ENCODE results near the gene FOLH1. TPM values are rescaled to one million over a fixed set of nuclear protein-coding genes. Genes with fewer than 3 reads are reported as not detected.
"Not testable (repeated sequence)": the region's sequence is repeated elsewhere in the genome, so short reads cannot be mapped to it uniquely, and the experiment has no call there.

Gene FOLH1
- total RNA-seq, 1 donor from 2014 or later = 2.8 TPM

GRCh38 chr11:49225255-49225785, 16.9 kb upstream of the FOLH1 start:
- H3K4me3 Mint-ChIP-seq (ENCODE audit: unreplicated experiment); H3K36me3 Mint-ChIP-seq (ENCODE audit: low read depth, unreplicated experiment); H3K4me1 Mint-ChIP-seq (ENCODE audit: unreplicated experiment); H3K9me3 Mint-ChIP-seq (ENCODE audit: unreplicated experiment); H3K27ac Mint-ChIP-seq (ENCODE audit: unreplicated experiment); H3K27me3 Mint-ChIP-seq (ENCODE audit: unreplicated experiment); DNase-seq (ENCODE audit: low spot score): not testable (repeated sequence)

- H3K36me3 Mint-ChIP-seq (ENCODE audit: low read depth, unreplicated experiment) = no peaks in the 10 kb centered on the region
- TF ChIP-seq CTCF (IDR thresholded peaks at IDR 0.05; ENCODE audit: unreplicated experiment) = no peak
- H3K27me3 Mint-ChIP-seq (ENCODE audit: unreplicated experiment) = no peaks in the 10 kb centered on the region
- H3K9me3 Mint-ChIP-seq (ENCODE audit: unreplicated experiment) = no peaks in the 10 kb centered on the region
- DNase-seq (ENCODE audit: low spot score) = no peak
- no peak overlapping the region for H3K4me3 Mint-ChIP-seq (ENCODE audit: unreplicated experiment)
- no peaks in the 10 kb centered on the region for H3K4me1 Mint-ChIP-seq (ENCODE audit: unreplicated experiment)
- no peak overlapping the region for H3K27ac Mint-ChIP-seq (ENCODE audit: unreplicated experiment)
These were observed 12.7 kb upstream of the FOLH1 start for GRCh38 chr11:49221112-49221511.

GRCh38 chr11:49213026-49213560, 4.7 kb upstream of the FOLH1 start:
- no peaks in the 10 kb centered on the region for H3K36me3 Mint-ChIP-seq (ENCODE audit: low read depth, unreplicated experiment)
- no peaks in the 10 kb centered on the region for H3K27me3 Mint-ChIP-seq (ENCODE audit: unreplicated experiment)
- no peak for DNase-seq (ENCODE audit: low spot score)
- H3K4me1 Mint-ChIP-seq (ENCODE audit: unreplicated experiment) = no peaks in the 10 kb centered on the region
- H3K9me3 Mint-ChIP-seq (ENCODE audit: unreplicated experiment) = no peaks in the 10 kb centered on the region
- H3K27ac Mint-ChIP-seq (ENCODE audit: unreplicated experiment) = no peak overlapping the region
- H3K4me3 Mint-ChIP-seq (ENCODE audit: unreplicated experiment) = no peak overlapping the region
- no peak for TF ChIP-seq CTCF (IDR thresholded peaks at IDR 0.05; ENCODE audit: unreplicated experiment)

GRCh38 chr11:49206999-49207398, 1.4 kb downstream of the FOLH1 start:
- not testable (repeated sequence) for H3K4me3 Mint-ChIP-seq (ENCODE audit: unreplicated experiment); DNase-seq (ENCODE audit: low spot score); H3K27ac Mint-ChIP-seq (ENCODE audit: unreplicated experiment); H3K27me3 Mint-ChIP-seq (ENCODE audit: unreplicated experiment); H3K4me1 Mint-ChIP-seq (ENCODE audit: unreplicated experiment); H3K9me3 Mint-ChIP-seq (ENCODE audit: unreplicated experiment); H3K36me3 Mint-ChIP-seq (ENCODE audit: low read depth, unreplicated experiment)

- Mint-ChIP-seq H3K36me3 (ENCODE audit: low read depth, unreplicated experiment) (no peaks in the 10 kb centered on the region), H3K4me3 (ENCODE audit: unreplicated experiment) (no peak overlapping the region), H3K27me3 (ENCODE audit: unreplicated experiment) (no peaks in the 10 kb centered on the region), H3K9me3 (ENCODE audit: unreplicated experiment) (no peaks in the 10 kb centered on the region), H3K4me1 (ENCODE audit: unreplicated experiment) (no peaks in the 10 kb centered on the region), H3K27ac (ENCODE audit: unreplicated experiment) (no peak overlapping the region)
- DNase-seq (ENCODE audit: low spot score) = no peak
- no peak for TF ChIP-seq CTCF (IDR thresholded peaks at IDR 0.05; ENCODE audit: unreplicated experiment)
These were observed 6.0 kb downstream of the FOLH1 start for GRCh38 chr11:49202287-49202976.

GRCh38 chr11:49196775-49197174, 11.6 kb downstream of the FOLH1 start:
- not testable (repeated sequence) for H3K4me3 Mint-ChIP-seq (ENCODE audit: unreplicated experiment); H3K9me3 Mint-ChIP-seq (ENCODE audit: unreplicated experiment); H3K36me3 Mint-ChIP-seq (ENCODE audit: low read depth, unreplicated experiment); DNase-seq (ENCODE audit: low spot score); H3K27me3 Mint-ChIP-seq (ENCODE audit: unreplicated experiment); H3K27ac Mint-ChIP-seq (ENCODE audit: unreplicated experiment); H3K4me1 Mint-ChIP-seq (ENCODE audit: unreplicated experiment)

GRCh38 chr11:49196002-49196401, 12.4 kb downstream of the FOLH1 start:
- DNase-seq (ENCODE audit: low spot score) = not testable (repeated sequence)

GRCh38 chr11:49190287-49190686, 18.1 kb downstream of the FOLH1 start:
- not testable (repeated sequence) for H3K4me3 Mint-ChIP-seq (ENCODE audit: unreplicated experiment); H3K36me3 Mint-ChIP-seq (ENCODE audit: low read depth, unreplicated experiment); H3K4me1 Mint-ChIP-seq (ENCODE audit: unreplicated experiment); H3K27ac Mint-ChIP-seq (ENCODE audit: unreplicated experiment); H3K27me3 Mint-ChIP-seq (ENCODE audit: unreplicated experiment); H3K9me3 Mint-ChIP-seq (ENCODE audit: unreplicated experiment); DNase-seq (ENCODE audit: low spot score)

More at GRCh38 chr11:49196002-49196401, 12.4 kb downstream of the FOLH1 start:
- H3K4me1 Mint-ChIP-seq (ENCODE audit: unreplicated experiment); H3K36me3 Mint-ChIP-seq (ENCODE audit: low read depth, unreplicated experiment); H3K27me3 Mint-ChIP-seq (ENCODE audit: unreplicated experiment); H3K9me3 Mint-ChIP-seq (ENCODE audit: unreplicated experiment); H3K4me3 Mint-ChIP-seq (ENCODE audit: unreplicated experiment); H3K27ac Mint-ChIP-seq (ENCODE audit: unreplicated experiment): not testable (repeated sequence)

- H3K36me3 Mint-ChIP-seq (ENCODE audit: low read depth, unreplicated experiment); H3K27me3 Mint-ChIP-seq (ENCODE audit: unreplicated experiment); DNase-seq (ENCODE audit: low spot score); H3K27ac Mint-ChIP-seq (ENCODE audit: unreplicated experiment); H3K9me3 Mint-ChIP-seq (ENCODE audit: unreplicated experiment); H3K4me3 Mint-ChIP-seq (ENCODE audit: unreplicated experiment); H3K4me1 Mint-ChIP-seq (ENCODE audit: unreplicated experiment): not testable (repeated sequence)
These were observed 22.2 kb downstream of the FOLH1 start for GRCh38 chr11:49186225-49186624.
